Endothelial cell of umbilical vein (primary cell): ENCODE results near the gene ANXA4. TPM values are rescaled to one million over a fixed set of nuclear protein-coding genes. Genes with fewer than 3 reads are reported as not detected.

Experiments used
- BruUV-seq: library from RNA; stranded (reverse); fragments of 400-500 nt; replicated peaks from 2 replicates; lab custom pipeline; 2021; lab: Mats Ljungman, UMichigan
- CTCF ChIA-PET: fragments of 300-600, 350-600 bp; sonication (Branson Sonifier 250); formaldehyde crosslinking; loops from one replicate; lab custom pipeline; 2021; ENCODE audit warnings: antibody characterized with exemption, inconsistent platforms; lab: Charles Lee
- POLR2A ChIA-PET: fragments of 300-600, 350-600 bp; sonication (Branson Sonifier 250); formaldehyde crosslinking; loops from one replicate; lab custom pipeline; 2021; ENCODE audit warnings: antibody characterized with exemption, inconsistent platforms; lab: Charles Lee
- DNase-seq: peaks from one replicate; pipeline ENCODE4 v3.0.0-alpha.2; 2011; ENCODE audit warnings: low read depth, low spot score
- FAIRE-seq: peaks from 2 replicates; lab custom pipeline; 2011; peaks lifted over from hg19 to GRCh38; lab: Jason Lieb, UNC
- H2AFZ ChIP-seq: 2 replicates; pipeline ENCODE4 v1.6.0; 2012; ENCODE audit warnings: low read depth, low read length, control low read depth, inconsistent platforms
- H3K27ac ChIP-seq: 2 replicates; pipeline ENCODE4 v1.5.1; 2011; ENCODE audit warnings: low read depth, mild to moderate bottlenecking, control low read depth, low read length, moderate library complexity; ENCODE audit not compliant: insufficient read depth
- H3K27me3 ChIP-seq, 2 experiments: 2 replicates each; pipeline versions ENCODE4 v1.6.0 to v1.6.1; 2011; ENCODE audit warnings: low read length in 2 of 2, mixed read lengths in 1 of 2; ENCODE audit not compliant: control insufficient read depth in 2 of 2, insufficient read depth in 2 of 2
- H3K36me3 ChIP-seq, 2 experiments: 2 replicates in 1 of 2; 3 replicates in 1 of 2; pipeline ENCODE4 v1.5.1; 2011; ENCODE audit warnings: low read length in 2 of 2, mild to moderate bottlenecking in 1 of 2, moderate library complexity in 1 of 2; ENCODE audit not compliant: control insufficient read depth in 2 of 2, insufficient read depth in 2 of 2; ENCODE audit errors: extremely low read depth in 1 of 2
- H3K4me1 ChIP-seq: 3 replicates; pipeline ENCODE4 v1.5.1; 2011; ENCODE audit warnings: mild to moderate bottlenecking, low read length; ENCODE audit not compliant: control insufficient read depth, insufficient read depth; ENCODE audit errors: extremely low read depth
- H3K4me2 ChIP-seq: 2 replicates; pipeline ENCODE4 v1.6.1; 2011; ENCODE audit warnings: low read length, control low read depth, mixed read lengths; ENCODE audit not compliant: insufficient read depth
- H3K4me3 ChIP-seq, 3 experiments: fragments of 200-600 bp in 1 of 3; sonication (generic), shearing (Covaris generic) in 1 of 3; replicated peaks in 1 of 3; 2 replicates each; pipeline ENCODE4 v1.5.1; 2011 to 2016; ENCODE audit warnings: control low read depth in 3 of 3, low read length in 3 of 3, mild to moderate bottlenecking in 2 of 3, inconsistent platforms in 1 of 3, low read depth in 1 of 3, moderate library complexity in 1 of 3; ENCODE audit not compliant: insufficient read depth in 1 of 3
- H3K79me2 ChIP-seq: 2 replicates; pipeline ENCODE4 v1.6.0; 2012; ENCODE audit warnings: low read length, inconsistent platforms; ENCODE audit not compliant: control insufficient read depth, insufficient read depth
- H3K9ac ChIP-seq: replicated peaks from 2 replicates; pipeline ENCODE3; 2011; ENCODE audit warnings: low read length, control low read depth; ENCODE audit not compliant: insufficient read depth; ENCODE audit errors: extremely low read depth
- H3K9me1 ChIP-seq: replicated peaks from 3 replicates; pipeline ENCODE4 v1.6.0; 2011; ENCODE audit warnings: mild to moderate bottlenecking, low read length; ENCODE audit not compliant: control insufficient read depth, insufficient read depth; ENCODE audit errors: extremely low read depth
- H3K9me3 ChIP-seq: replicated peaks from 2 replicates; pipeline ENCODE4 v1.5.1; 2012; ENCODE audit warnings: low read length, inconsistent platforms; ENCODE audit not compliant: control insufficient read depth, insufficient read depth
- H4K20me1 ChIP-seq: replicated peaks from 2 replicates; pipeline ENCODE3; 2011; ENCODE audit warnings: mild to moderate bottlenecking, low read length; ENCODE audit not compliant: control insufficient read depth, insufficient read depth; ENCODE audit errors: extremely low read depth
- EZH2 ChIP-seq: IDR thresholded peaks from 2 replicates; pipeline ENCODE4 v1.6.1; 2012; ENCODE audit warnings: borderline replicate concordance, low read depth, mild to moderate bottlenecking, moderate library complexity, low read length, inconsistent platforms; ENCODE audit not compliant: severe bottlenecking
- FOS ChIP-seq: IDR thresholded peaks from 2 replicates; pipeline ENCODE4 v1.6.1; 2011; ENCODE audit warnings: mild to moderate bottlenecking, low read length, moderate library complexity, borderline replicate concordance; ENCODE audit not compliant: insufficient read depth
- GATA2 ChIP-seq: IDR thresholded peaks from 2 replicates; pipeline ENCODE4 v1.7.0; 2011; ENCODE audit warnings: low read depth, mild to moderate bottlenecking, moderate library complexity, mixed read lengths, low read length; ENCODE audit not compliant: insufficient read length, insufficient read depth
- JUN ChIP-seq: IDR thresholded peaks from 2 replicates; pipeline ENCODE4 v1.6.1; 2011; ENCODE audit warnings: borderline replicate concordance, low read depth; ENCODE audit not compliant: insufficient read length, insufficient read depth
- MYC ChIP-seq: IDR thresholded peaks from one replicate; pipeline ENCODE4 v1.6.1; 2011; ENCODE audit warnings: mild to moderate bottlenecking, low read depth, low read length
- POLR2A ChIP-seq: IDR thresholded peaks from 2 replicates; pipeline ENCODE4 v1.6.1; 2012; ENCODE audit warnings: low read depth, mild to moderate bottlenecking, control low read depth, low read length
- POLR2AphosphoS5 ChIP-seq: IDR thresholded peaks from 2 replicates; pipeline ENCODE4 v1.6.1; 2012; ENCODE audit warnings: low read depth, mild to moderate bottlenecking, control low read depth, low read length, moderate library complexity; ENCODE audit not compliant: insufficient read depth
- dilution Hi-C: fragments of 300-500 bp; cut with MboI; formaldehyde crosslinking; loops from one replicate; pipeline ENCODE4 v1.15.0; 2019; ENCODE audit warnings: low sequenced_read_pairs; ENCODE audit not compliant: extremely low pct_ligation_motif_present
- intact Hi-C: fragments of 100-400 bp; cut with micrococcal nuclease; formaldehyde crosslinking; loops from one replicate; pipeline ENCODE4 v1.10.0; 2022
- polyA plus RNA-seq, 4 experiments: library from polyadenylated mRNA; depleted of rRNA in 3 of 4; stranded (reverse) in 3 of 4; unstranded in 1 of 4; fragments of >200 nt; gene quantifications; 2 replicates each; pipeline versions ENCODE4 v1.2.1 to v1.2.3, GENCODE V29; 2011 to 2012; ENCODE audit warnings: missing spikeins in 1 of 4
- total RNA-seq: library from RNA; stranded (reverse); gene quantifications from 2 replicates; pipeline ENCODE4 v1.2.3, GENCODE V29; 2021
- TF ChIP-seq, protein P1 (sequence below), 2 donors: IDR thresholded peaks; 1 replicate in 1 of 2; 2 replicates in 1 of 2; pipeline ENCODE4 v1.5.1; 2011; ENCODE audit warnings: low read length in 2 of 2, mild to moderate bottlenecking in 2 of 2, moderate library complexity in 2 of 2, control low read depth in 1 of 2, inconsistent platforms in 1 of 2, low read depth in 1 of 2; ENCODE audit not compliant: insufficient read depth in 1 of 2; ENCODE audit errors: extremely low read depth in 1 of 2
- TF ChIP-seq, protein P2 (sequence below): IDR thresholded peaks from 2 replicates; pipeline ENCODE4 v1.6.1; 2011; ENCODE audit not compliant: insufficient read depth, insufficient read length

ANXA4 gene
- total and polyA plus RNA-seq, 2 donors (not counting 3 experiments of a cell fraction or from before 2014, with no cell fraction given) = 29.4 to 79.6 TPM

DNA sequence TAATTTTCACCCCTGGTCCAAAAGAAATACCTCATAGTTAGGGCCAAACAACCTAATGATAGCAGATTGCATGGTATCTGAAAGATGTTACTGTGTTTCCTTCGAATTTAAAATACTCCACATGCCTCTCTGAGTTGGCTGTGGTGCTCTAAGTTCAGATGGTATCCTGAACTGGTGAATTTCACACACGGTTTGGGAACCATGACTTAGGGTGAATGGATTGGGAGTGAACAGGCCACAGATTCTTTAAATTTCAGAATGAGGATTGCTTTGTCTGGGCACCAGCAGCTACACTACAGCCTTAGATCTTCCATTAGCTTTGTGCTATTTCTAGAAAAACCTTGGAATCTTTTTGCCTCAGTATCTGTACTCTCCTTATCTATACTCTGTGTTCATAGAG is 93.7 kb downstream of the ANXA4 start:
- dilution Hi-C loops (no loop called here), intact Hi-C loops (no loop called here)
- Histone ChIP-seq H3K27me3 (no peaks in the 10 kb centered on the region), H3K4me1 (peaks cover 5% of the 10 kb centered on the region), H3K9me1 (no peaks in the 10 kb centered on the region), H4K20me1 (no peaks in the 10 kb centered on the region), H3K4me3 (no peak overlapping the region), H3K36me3 (peaks cover 0 to 2% of the 10 kb centered on the region in 2 experiments), H3K9ac (no peak overlapping the region), H3K4me2 (no peak overlapping the region), H3K9me3 (no peaks in the 10 kb centered on the region), H3K27ac (no peak overlapping the region), H3K79me2 (peaks cover 23% of the 10 kb centered on the region), H2AFZ (no peak overlapping the region)
- no peak for TF ChIP-seq MYC
- no peak for TF ChIP-seq FOS
- TF ChIP-seq, protein P1, sequence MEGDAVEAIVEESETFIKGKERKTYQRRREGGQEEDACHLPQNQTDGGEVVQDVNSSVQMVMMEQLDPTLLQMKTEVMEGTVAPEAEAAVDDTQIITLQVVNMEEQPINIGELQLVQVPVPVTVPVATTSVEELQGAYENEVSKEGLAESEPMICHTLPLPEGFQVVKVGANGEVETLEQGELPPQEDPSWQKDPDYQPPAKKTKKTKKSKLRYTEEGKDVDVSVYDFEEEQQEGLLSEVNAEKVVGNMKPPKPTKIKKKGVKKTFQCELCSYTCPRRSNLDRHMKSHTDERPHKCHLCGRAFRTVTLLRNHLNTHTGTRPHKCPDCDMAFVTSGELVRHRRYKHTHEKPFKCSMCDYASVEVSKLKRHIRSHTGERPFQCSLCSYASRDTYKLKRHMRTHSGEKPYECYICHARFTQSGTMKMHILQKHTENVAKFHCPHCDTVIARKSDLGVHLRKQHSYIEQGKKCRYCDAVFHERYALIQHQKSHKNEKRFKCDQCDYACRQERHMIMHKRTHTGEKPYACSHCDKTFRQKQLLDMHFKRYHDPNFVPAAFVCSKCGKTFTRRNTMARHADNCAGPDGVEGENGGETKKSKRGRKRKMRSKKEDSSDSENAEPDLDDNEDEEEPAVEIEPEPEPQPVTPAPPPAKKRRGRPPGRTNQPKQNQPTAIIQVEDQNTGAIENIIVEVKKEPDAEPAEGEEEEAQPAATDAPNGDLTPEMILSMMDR (IDR thresholded peaks at IDR 0.05; ENCODE audit: extremely low read depth in 1 of 2, insufficient read depth in 1 of 2, low read depth in 1 of 2, low read length in 2 of 2) = no peak
- no peak for TF ChIP-seq POLR2A
- TF ChIP-seq EZH2 = no peak
- TF ChIP-seq GATA2 = no peak
- TF ChIP-seq JUN = no peak
- TF ChIP-seq, protein P2, sequence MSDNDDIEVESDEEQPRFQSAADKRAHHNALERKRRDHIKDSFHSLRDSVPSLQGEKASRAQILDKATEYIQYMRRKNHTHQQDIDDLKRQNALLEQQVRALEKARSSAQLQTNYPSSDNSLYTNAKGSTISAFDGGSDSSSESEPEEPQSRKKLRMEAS = no peak
- no peak for TF ChIP-seq POLR2AphosphoS5
- ChIA-PET CTCF (interaction anchor here (1.2 to 1.4 kb wide), 2 partner anchors 12 to 111 kb away, joined by 3 to 7 read pairs; no protein-coding TSS in a partner anchor), POLR2A (no interaction called here)
- no TSS peak for BruUV-seq
- no peak for FAIRE-seq
- no peak for DNase-seq
